ENCODE measurements around the gene CPA1.

GRCh38 chr7:130409712-130410072 is 29.4 kb downstream of the CPA1 start:
- no peak for TF ChIP-seq EZH2 (conservative IDR thresholded peaks at IDR 0.05; ENCODE audit: low read depth, low read length)
- TF ChIP-seq, protein P1, sequence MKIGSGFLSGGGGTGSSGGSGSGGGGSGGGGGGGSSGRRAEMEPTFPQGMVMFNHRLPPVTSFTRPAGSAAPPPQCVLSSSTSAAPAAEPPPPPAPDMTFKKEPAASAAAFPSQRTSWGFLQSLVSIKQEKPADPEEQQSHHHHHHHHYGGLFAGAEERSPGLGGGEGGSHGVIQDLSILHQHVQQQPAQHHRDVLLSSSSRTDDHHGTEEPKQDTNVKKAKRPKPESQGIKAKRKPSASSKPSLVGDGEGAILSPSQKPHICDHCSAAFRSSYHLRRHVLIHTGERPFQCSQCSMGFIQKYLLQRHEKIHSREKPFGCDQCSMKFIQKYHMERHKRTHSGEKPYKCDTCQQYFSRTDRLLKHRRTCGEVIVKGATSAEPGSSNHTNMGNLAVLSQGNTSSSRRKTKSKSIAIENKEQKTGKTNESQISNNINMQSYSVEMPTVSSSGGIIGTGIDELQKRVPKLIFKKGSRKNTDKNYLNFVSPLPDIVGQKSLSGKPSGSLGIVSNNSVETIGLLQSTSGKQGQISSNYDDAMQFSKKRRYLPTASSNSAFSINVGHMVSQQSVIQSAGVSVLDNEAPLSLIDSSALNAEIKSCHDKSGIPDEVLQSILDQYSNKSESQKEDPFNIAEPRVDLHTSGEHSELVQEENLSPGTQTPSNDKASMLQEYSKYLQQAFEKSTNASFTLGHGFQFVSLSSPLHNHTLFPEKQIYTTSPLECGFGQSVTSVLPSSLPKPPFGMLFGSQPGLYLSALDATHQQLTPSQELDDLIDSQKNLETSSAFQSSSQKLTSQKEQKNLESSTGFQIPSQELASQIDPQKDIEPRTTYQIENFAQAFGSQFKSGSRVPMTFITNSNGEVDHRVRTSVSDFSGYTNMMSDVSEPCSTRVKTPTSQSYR (CRISPR knock-in tag; IDR thresholded peaks at IDR 0.05; ENCODE audit: borderline replicate concordance) = no peak
- TF ChIP-seq ZFP41 (CRISPR knock-in tag; IDR thresholded peaks at IDR 0.05; ENCODE audit: borderline replicate concordance) = no peak
- TF ChIP-seq NR1H2 (CRISPR knock-in tag; IDR thresholded peaks at IDR 0.05; ENCODE audit: borderline replicate concordance, low read depth) = no peak
- no peak for TF ChIP-seq CTCF (CRISPR knock-in tag; IDR thresholded peaks at IDR 0.05)
